Epithelial cell of esophagus (primary cell): ENCODE measurements around the gene CMTR1.
A peak's percentile ranks its signal among the peaks of the same experiment; 100 is the strongest.

Source experiments
- DNase-seq: peaks from one replicate; pipeline ENCODE4 v3.0.0; 2010; ENCODE audit warnings: low read depth
- H3K4me3 ChIP-seq: 2 replicates; pipeline ENCODE4 v1.5.1; 2011; ENCODE audit warnings: mild to moderate bottlenecking, low read length, control low read depth
- TF ChIP-seq, protein P1 (sequence below): IDR thresholded peaks from 2 replicates; pipeline ENCODE4 v1.5.1; 2011; ENCODE audit warnings: low read depth, mild to moderate bottlenecking, low read length, control low read depth, inconsistent platforms; ENCODE audit not compliant: insufficient read depth; ENCODE audit errors: missing control alignments

CMTR1 gene

GRCh38 chr6:37460805-37461204 lies 27.8 kb downstream of the CMTR1 start:
- TF ChIP-seq, protein P1, sequence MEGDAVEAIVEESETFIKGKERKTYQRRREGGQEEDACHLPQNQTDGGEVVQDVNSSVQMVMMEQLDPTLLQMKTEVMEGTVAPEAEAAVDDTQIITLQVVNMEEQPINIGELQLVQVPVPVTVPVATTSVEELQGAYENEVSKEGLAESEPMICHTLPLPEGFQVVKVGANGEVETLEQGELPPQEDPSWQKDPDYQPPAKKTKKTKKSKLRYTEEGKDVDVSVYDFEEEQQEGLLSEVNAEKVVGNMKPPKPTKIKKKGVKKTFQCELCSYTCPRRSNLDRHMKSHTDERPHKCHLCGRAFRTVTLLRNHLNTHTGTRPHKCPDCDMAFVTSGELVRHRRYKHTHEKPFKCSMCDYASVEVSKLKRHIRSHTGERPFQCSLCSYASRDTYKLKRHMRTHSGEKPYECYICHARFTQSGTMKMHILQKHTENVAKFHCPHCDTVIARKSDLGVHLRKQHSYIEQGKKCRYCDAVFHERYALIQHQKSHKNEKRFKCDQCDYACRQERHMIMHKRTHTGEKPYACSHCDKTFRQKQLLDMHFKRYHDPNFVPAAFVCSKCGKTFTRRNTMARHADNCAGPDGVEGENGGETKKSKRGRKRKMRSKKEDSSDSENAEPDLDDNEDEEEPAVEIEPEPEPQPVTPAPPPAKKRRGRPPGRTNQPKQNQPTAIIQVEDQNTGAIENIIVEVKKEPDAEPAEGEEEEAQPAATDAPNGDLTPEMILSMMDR = no peak
- H3K4me3 ChIP-seq = no peak overlapping the region
- DNase-seq = no peak

- no peak for DNase-seq
- TF ChIP-seq, protein P1 = no peak
- no peak overlapping the region for H3K4me3 ChIP-seq
Observed at GRCh38 chr6:37463110-37463509, 30.1 kb downstream of the CMTR1 start.

- no peak overlapping the region for H3K4me3 ChIP-seq
- DNase-seq = no peak
- TF ChIP-seq, protein P1 = no peak
Observed at GRCh38 chr6:37467718-37468117, 34.7 kb downstream of the CMTR1 start.

- H3K4me3 ChIP-seq = no peak overlapping the region
- DNase-seq = peak; percentile 90
- TF ChIP-seq, protein P1 = no peak
Observed at GRCh38 chr6:37473364-37474095, 40.5 kb downstream of the CMTR1 start.

- DNase-seq = no peak
- TF ChIP-seq, protein P1 = no peak
- no peak overlapping the region for H3K4me3 ChIP-seq
Observed at GRCh38 chr6:37474316-37474715, 41.3 kb downstream of the CMTR1 start.

DNA sequence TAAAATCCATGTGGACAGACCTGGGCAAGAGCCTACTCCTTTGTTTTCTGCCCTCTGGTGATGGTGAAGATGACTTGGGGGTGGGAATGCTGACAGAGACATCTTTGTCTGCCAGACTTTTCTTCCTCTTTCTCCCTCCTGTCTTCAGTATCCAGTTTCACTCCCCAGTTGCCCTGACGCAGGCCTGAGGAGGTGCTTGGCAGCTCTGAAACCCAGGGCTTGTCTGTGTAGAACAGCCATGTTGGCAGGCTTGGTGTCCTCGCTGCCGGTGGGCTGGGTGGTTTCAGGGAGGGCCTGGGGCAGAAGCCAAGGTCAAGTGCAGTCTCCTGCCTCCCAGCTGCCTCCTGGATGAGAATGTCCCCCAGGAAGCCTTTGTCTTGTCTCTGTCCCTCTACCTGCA lies 44.2 kb downstream of the CMTR1 start:
- TF ChIP-seq, protein P1 = no peak
- no peak overlapping the region for H3K4me3 ChIP-seq
- DNase-seq = no peak
